HG03139 (cell line): ENCODE measurements around the gene APBA2.

ENCODE experiments used
- ATAC-seq: cut with Tn5 transposase; IDR thresholded peaks from one replicate; pipeline ENCODE4 v1.9.1; 2021; ENCODE audit not compliant: unreplicated experiment

APBA2 gene

GRCh38 chr15:29074045-29074444 is 188.3 kb downstream of the APBA2 start:
- no peak for ATAC-seq

GRCh38 chr15:29078541-29078940 is 192.8 kb downstream of the APBA2 start:
- ATAC-seq = no peak

GRCh38 chr15:29079479-29079878 is 193.7 kb downstream of the APBA2 start:
- ATAC-seq = no peak

- ATAC-seq = no peak
These were observed 196.0 kb downstream of the APBA2 start for GRCh38 chr15:29081781-29082180.

- ATAC-seq = no peak
These were observed 197.4 kb downstream of the APBA2 start for GRCh38 chr15:29083161-29083560.

- no peak for ATAC-seq
These were observed 198.1 kb downstream of the APBA2 start for GRCh38 chr15:29083858-29084257.

- no peak for ATAC-seq
These were observed 200.2 kb downstream of the APBA2 start for GRCh38 chr15:29086001-29086400.

- no peak for ATAC-seq
These were observed 201.1 kb downstream of the APBA2 start for GRCh38 chr15:29086891-29087290.

- no peak for ATAC-seq
These were observed 201.9 kb downstream of the APBA2 start for GRCh38 chr15:29087521-29088285.

- no peak for ATAC-seq
These were observed 202.9 kb downstream of the APBA2 start for GRCh38 chr15:29088666-29089065.

- no peak for ATAC-seq
These were observed 204.2 kb downstream of the APBA2 start for GRCh38 chr15:29089731-29090616.

GRCh38 chr15:29090617-29091466 is 205.1 kb downstream of the APBA2 start:
- no peak for ATAC-seq

- no peak for ATAC-seq
These were observed 205.9 kb downstream of the APBA2 start for GRCh38 chr15:29091666-29092065.

GRCh38 chr15:29092376-29093064 is 206.7 kb downstream of the APBA2 start:
- ATAC-seq = no peak

- ATAC-seq = no peak
These were observed 207.3 kb downstream of the APBA2 start for GRCh38 chr15:29093065-29093435.

GRCh38 chr15:29093696-29094343 is 208.0 kb downstream of the APBA2 start:
- no peak for ATAC-seq

- ATAC-seq = no peak
These were observed 208.9 kb downstream of the APBA2 start for GRCh38 chr15:29094711-29095110.

GRCh38 chr15:29095746-29096145 is 210.0 kb downstream of the APBA2 start:
- ATAC-seq = no peak

GRCh38 chr15:29097168-29097567 is 211.4 kb downstream of the APBA2 start:
- ATAC-seq = no peak

- no peak for ATAC-seq
These were observed 212.2 kb downstream of the APBA2 start for GRCh38 chr15:29097971-29098370.
